Fibroblast of the aortic adventitia (primary cell): ENCODE measurements around the gene STXBP5L. TPM values are rescaled to one million over a fixed set of nuclear protein-coding genes. Genes with fewer than 3 reads are reported as not detected.

Source experiments
- DNase-seq: peaks from one replicate; pipeline ENCODE4 v3.0.0-alpha.2; 2010; ENCODE audit warnings: low read depth
- H3K4me3 ChIP-seq: 2 replicates; pipeline ENCODE4 v1.5.1; 2011; ENCODE audit warnings: low read depth, mild to moderate bottlenecking, control low read depth, low read length, moderate library complexity
- total RNA-seq: library from RNA; depleted of rRNA; stranded (reverse); fragments of >200 nt; gene quantifications from 2 replicates; pipeline ENCODE4 v1.2.3, GENCODE V29; 2012; ENCODE audit warnings: low replicate concordance
- TF ChIP-seq, protein P1 (sequence below): IDR thresholded peaks from 2 replicates; pipeline ENCODE4 v1.5.1; 2011; ENCODE audit warnings: mild to moderate bottlenecking, low read length, control low read depth, inconsistent platforms; ENCODE audit not compliant: insufficient read depth

The STXBP5L gene
- total RNA-seq, 1 donor: not detected

DNA sequence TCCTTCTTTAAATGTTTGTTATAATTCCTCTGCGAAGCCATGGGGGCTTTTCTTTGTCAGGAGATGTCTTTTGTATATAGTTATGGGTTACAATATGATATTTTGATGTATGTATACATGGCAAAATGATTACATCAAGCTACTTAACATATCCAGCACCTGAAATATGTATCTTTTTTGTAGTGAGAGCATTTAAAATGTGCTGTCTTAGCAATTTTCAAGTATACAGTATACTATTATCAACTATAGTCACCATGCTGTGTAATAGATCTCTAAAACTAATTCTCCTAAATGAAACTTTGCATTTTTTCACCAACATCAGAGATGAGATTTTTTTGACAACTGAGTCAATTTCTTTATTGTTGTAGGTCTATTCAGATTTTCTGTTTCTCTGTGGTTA is 77.2 kb downstream of the STXBP5L start:
- no peak overlapping the region for H3K4me3 ChIP-seq
- TF ChIP-seq, protein P1, sequence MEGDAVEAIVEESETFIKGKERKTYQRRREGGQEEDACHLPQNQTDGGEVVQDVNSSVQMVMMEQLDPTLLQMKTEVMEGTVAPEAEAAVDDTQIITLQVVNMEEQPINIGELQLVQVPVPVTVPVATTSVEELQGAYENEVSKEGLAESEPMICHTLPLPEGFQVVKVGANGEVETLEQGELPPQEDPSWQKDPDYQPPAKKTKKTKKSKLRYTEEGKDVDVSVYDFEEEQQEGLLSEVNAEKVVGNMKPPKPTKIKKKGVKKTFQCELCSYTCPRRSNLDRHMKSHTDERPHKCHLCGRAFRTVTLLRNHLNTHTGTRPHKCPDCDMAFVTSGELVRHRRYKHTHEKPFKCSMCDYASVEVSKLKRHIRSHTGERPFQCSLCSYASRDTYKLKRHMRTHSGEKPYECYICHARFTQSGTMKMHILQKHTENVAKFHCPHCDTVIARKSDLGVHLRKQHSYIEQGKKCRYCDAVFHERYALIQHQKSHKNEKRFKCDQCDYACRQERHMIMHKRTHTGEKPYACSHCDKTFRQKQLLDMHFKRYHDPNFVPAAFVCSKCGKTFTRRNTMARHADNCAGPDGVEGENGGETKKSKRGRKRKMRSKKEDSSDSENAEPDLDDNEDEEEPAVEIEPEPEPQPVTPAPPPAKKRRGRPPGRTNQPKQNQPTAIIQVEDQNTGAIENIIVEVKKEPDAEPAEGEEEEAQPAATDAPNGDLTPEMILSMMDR: no peak
- no peak for DNase-seq

DNA sequence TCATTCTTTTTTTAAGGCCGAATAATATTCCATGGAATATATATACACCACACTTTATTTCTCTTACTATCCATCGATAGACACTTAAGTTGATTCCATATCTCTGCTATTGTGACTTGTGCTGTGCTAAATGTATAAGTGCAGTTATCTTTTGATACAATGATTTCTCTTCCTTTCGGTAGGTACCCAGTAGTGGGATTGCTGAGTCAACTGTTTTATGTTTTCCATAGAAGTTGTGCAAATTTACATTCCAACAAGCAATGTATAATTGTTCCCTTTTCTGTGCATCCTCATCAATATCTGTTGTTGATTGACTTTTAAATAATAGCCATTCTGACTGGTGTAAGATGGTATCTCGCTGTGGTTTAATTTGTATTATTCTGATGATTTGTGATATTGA is 81.0 kb downstream of the STXBP5L start:
- H3K4me3 ChIP-seq: no peak overlapping the region
- DNase-seq: no peak
- TF ChIP-seq, protein P1: no peak

DNA sequence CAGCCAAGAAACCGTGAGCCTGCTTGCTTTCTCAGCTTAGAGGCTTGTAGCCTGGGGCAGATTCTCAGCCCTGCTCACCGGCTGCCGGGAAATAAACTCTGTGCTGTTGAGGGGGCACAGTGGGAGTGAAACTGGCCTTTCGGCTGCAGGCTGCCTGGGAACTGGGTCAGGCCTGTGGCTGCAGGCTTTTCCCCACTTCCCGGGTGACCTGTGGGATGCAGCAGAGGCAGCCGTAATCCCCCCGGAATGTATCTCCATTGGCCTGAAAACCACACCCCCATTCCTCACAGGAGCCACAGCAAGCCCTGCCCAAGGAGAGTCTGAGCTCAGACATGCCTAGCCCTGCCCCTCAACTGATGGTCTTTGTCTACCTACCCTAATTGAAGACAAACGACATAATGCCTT is 110.9 kb downstream of the STXBP5L start:
- no peak overlapping the region for H3K4me3 ChIP-seq
- TF ChIP-seq, protein P1: no peak
- DNase-seq: no peak

DNA sequence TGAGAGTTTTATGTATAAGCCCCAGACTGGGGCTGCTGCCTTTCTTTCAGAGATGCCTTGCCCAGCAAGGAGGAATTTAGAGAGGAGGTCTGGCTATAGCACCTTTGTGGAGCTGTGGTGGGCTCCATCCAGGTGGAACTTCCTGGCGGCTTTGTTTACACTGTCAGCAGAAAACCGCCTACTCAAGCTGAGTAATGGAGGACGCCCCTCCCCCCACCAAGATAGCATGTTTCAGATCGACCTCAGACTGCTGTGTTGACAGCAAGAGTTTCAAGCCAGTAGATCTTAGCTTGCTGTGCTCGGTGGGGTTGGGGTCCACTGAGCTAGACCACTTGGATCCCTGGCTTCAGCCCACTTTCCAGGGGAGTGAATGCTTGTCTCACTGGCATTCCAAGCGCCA is 155.6 kb downstream of the STXBP5L start:
- H3K4me3 ChIP-seq: no peak overlapping the region
- DNase-seq: no peak
- TF ChIP-seq, protein P1: no peak

DNA sequence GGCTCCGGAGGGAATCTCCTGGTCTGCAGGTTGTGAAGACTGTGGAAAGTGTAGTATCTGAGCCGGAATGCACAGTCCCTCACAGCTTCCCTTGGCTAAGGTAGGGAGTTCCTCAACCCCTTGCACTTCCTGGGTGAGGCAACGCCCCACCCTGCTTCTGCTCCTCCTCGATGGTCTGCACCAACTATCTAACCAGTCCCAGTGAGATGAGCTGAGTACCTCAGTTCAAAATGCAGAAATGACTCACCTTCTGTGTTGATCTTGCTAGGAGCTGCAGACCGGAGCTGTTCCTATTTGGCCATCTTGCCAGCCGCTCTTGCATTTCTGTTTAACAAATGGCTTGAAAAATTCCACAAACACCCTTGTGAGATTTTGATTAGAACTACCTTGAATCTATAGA is 156.1 kb downstream of the STXBP5L start:
- TF ChIP-seq, protein P1: no peak
- DNase-seq: no peak
- H3K4me3 ChIP-seq: no peak overlapping the region

DNA sequence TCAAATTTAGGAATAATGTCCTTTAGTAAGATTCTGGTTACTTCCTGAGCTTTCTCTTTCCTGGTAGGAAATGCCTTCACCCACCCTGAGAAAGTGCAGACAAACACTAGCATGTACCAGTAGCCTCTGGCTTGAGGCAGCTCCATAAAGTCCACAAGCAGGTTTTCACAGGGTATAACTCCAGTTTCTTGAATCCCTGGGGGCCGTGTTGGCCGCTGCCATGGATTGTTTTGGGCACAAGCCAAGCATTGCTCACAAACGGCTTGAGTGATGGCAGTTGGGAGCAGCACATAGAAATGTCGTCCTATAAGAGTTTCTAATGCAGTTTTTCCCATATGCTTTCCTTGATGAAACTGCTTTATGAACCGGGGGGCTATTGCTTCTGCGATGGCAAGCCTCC is 164.1 kb downstream of the STXBP5L start:
- TF ChIP-seq, protein P1: no peak
- peak; percentile 3 for DNase-seq

DNA sequence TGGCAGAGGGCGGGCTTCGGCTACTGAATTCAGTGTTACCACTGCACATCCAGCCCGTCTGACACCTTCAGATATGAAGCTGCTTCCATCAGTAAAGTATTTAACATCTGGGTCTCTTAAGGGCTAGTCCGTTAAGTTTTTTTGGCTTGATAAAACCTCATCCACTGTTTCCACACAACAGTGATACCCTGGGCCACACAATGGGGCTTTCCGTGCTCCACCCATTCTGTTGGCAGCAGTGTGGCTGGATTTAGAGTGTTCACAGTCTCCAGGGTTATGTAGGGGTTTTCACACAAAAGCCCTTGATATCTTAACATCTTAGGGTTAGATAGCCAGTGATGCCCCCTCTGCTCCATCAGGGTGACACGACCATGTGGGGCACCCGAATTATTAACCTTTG is 165.0 kb downstream of the STXBP5L start:
- no peak overlapping the region for H3K4me3 ChIP-seq
- DNase-seq: no peak
- TF ChIP-seq, protein P1: no peak

More for the DNA sequence above, 164.1 kb downstream of the STXBP5L start:
- no peak overlapping the region for H3K4me3 ChIP-seq
